ENCODE measurements around the gene PRAME.
"Not testable (repeated sequence)": the region's sequence is repeated elsewhere in the genome, so short reads cannot be mapped to it uniquely, and the experiment has no call there.

Gene PRAME

DNA sequence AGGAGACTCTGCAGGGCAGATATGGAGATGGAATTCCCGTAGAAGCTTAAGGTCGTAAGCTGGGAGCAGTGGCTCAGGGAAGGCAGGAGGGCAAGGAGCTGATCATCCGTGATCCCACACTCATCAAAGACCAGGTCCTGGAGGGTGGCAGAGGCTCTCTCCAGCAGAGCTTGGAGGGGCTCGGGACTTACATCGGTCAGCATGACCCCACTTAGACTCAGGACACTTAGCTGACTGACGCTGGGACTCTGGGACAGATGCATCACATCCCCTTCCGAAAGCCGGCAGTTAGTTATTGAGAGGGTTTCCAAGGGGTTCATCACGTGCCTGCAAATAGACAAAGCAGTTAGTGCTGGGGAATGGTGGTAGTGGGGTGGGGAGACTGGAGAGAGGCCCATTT, 10.7 kb downstream of the PRAME start:
- no peak for DNase-seq

- DNase-seq: no peak
These were observed 11.3 kb downstream of the PRAME start for GRCh38 chr22:22547692-22548300.

DNA sequence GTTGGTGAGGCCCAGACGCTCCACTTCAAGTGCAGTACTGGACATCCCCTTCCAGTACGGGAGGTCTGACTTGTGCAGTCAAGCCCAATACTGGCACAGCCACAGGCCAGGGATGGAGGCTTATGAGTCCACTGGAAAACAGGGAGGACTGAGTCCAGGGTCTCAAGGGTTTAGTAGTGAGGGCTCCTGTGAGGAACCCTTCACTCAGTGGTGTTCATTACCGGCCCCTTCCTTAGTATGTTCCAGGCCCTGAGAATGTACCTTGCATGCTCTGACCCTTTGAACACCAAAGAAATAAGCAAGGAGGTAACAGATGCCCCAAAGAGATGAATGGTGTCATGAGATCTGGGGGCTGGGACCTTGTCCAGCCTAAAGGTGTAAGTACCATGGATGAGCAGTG, 11.8 kb downstream of the PRAME start:
- no peak for DNase-seq

GRCh38 chr22:22546490-22546889, 12.6 kb downstream of the PRAME start:
- DNase-seq: no peak

DNA sequence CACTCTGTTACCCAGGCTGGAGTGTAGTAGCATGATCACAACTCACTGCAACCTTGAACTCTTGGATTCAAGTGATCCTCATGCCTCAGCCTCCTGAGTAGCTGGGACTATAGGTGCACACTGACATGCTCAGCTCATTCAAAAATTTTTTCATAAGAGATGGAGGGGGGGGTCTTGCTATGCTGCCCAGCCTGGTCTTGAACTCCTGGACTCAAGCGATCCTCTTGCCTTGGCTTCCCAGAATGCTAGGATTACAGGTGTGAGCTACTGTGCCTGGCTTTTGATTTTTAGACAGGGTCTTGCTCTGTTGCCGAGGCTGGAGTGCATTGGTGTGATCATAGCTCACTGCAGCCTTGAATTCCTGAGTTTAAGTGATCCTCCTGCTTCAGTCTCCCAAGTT, 14.0 kb downstream of the PRAME start:
- no peak for DNase-seq

DNA sequence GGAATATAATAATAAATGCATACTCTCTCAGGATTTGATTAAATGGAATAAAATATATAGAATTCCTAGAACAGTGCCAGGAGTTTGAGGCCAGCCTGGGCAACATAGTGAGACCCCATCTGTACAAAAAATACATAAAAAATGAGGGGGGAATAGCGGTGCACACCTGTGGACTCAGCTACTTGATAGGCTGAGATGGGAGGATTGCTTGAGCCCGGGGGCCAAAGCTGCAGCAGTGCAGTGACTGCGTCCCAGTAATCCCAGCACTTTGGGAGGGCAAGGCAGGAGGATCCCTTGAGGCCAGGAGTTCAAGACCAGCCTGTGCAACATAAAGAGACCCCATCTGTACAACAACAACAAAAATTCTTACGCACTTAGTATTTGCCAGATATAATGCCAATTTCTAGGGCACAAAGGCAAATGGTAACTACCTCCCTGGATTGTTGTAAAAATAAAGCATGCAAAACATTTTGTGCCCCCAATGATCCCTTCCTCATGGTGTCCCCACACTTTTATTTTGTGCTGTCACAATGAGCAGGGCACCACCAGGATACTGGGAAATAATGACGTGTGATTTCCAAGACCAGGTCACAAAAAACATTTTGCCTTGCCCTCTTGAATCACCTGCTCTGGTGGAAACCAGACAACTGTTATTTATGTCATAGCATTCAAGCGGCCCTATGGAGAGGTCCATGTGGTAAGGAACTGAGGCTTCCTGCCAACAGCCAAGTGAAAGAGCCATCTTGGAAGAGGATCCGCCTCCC, 20.7 kb downstream of the PRAME start:
- no peak for DNase-seq

DNA sequence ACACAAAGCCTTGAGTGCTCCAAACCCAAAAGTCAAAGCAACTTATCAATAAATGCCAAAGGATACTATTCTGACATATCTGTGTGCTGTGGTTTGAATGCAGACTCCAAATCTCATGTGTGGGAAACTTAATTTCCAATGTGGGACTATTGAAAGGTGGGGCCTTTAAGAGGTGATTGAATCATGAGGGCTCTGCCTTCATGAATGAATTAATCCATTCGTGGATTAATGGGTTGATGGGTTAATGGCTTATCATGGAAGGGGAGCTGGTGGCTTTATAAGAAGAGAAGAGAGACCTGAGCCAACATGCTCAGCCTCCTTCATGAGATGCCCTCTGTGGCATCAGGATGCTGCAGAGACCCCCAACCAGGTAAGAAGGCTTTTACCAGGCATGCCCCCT, 22.1 kb downstream of the PRAME start:
- DNase-seq: no peak

- no peak for DNase-seq
These were observed 22.6 kb downstream of the PRAME start for GRCh38 chr22:22536515-22536914.

GRCh38 chr22:22535662-22536061, 23.4 kb downstream of the PRAME start:
- DNase-seq: no peak

DNA sequence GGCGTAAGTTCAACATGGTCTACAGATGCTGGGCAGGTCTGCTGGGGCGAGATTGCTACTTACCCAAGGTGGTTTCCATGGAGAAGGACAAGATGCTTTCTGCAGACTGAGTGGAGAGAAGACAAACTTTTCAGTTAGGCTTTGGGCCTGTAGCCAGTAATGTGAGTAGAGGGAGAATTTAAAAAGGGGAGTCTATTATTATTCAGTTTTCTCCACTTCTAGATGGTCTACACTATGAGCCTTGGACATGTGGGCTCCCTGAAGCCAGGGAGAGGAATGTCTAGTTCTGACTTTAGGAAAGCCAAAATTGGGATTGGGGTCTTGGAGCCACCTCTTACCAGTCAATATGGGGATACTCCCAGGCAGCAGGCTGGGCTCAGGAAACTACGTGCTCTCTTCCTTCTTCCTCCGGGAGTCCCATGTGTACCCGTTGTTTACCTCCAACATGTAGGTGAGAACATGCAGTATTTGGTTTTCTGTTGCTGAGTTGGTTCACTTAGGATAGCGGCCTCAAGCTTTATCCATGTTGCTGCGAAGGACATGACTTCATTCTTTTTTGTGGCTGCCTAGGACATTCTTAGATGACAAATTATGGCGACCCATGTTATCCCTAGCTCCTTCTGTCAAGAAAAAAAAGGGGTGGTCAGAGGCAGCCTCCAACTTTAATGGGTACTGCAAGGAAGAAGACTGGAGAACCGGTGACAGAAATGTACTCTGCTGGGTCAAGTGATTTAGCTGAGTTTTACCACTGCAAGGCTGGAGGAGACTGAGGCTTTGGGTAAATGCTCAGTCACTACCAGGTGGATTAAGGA, 24.3 kb downstream of the PRAME start:
- DNase-seq: no peak

GRCh38 chr22:22533863-22534262, 25.2 kb downstream of the PRAME start:
- DNase-seq: no peak

GRCh38 chr22:22533417-22533816, 25.6 kb downstream of the PRAME start:
- no peak for DNase-seq

GRCh38 chr22:22532547-22533071, 26.5 kb downstream of the PRAME start:
- DNase-seq: not testable (repeated sequence)

DNA sequence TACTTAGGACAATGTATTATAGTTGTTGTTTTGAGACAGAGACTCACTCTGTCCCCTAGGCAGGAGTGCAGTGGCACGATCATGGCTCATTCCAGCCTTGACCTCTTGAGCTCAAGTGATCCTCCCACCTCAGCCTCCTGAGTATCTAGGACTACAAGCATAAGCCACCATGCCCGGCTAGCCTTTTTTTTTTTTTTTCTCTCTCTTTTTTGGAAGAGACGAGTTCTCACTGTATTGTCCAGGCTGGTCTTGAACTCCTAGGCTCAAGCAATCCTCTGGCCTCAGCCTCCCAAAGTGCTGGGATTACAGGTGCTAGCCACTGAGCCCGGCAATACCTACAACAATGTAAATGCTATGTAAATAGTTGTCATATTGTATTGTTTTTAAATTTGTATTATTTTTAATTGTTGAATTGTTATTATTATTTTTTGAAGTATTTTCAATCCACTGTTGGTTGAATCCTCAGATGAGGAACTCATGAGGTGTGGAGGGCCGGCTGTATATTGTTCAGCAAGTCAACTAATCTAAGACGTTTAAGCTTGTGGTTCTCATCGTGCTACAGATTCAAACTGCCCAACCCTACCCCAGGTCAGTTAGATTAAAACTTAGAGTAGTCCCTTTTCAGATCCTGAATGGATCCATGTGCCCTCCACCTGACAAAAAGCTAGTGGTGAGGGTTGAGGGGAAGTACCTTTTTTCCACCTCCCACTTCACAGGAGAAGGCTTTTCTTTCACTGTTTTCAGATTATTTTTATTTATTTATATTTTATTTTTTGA, 27.1 kb downstream of the PRAME start:
- no peak for DNase-seq

DNA sequence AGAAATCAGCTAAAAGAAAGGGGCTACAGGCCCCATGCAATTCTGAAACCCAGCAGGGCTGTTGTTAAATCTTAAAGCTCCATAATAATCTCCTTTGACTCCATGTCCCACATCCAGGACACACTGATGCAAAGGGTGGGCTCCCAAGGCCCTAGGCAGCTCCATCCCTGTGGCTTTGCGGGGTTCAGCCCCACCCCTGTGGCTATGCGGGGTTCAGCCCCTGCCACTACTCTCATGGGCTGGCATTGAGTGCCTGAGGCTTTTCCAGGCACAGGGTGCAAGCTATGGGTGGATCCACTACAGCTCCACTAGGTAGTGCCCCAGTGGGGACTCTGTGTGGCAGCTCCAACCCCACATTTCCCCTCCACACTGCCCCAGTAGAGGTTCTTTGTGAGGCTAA, 30.3 kb downstream of the PRAME start:
- DNase-seq: no peak

- no peak for DNase-seq
These were observed 31.8 kb downstream of the PRAME start for GRCh38 chr22:22527312-22527711.

- no peak for DNase-seq
These were observed 32.7 kb downstream of the PRAME start for GRCh38 chr22:22526125-22526912.

- DNase-seq: no peak
These were observed 35.6 kb downstream of the PRAME start for GRCh38 chr22:22523494-22523893.

DNA sequence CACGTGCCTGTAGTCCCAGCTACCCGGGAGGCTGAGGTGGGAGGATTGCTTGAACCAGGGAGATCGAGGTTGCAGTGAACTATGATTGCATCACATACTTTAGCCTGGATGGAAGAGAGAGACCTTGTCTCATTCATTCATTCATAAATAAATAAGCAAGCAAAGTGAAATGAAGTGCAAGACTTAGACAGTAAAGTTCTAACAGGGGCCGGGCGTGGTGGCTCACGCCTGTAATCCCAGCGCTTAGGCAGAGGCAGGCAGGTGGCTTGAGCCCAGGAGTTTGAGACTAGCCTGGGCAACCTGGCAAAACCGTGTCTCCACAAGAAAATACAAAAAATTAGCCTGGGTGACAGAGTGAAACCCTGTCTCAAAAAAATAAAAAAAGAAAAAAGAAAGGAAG, 37.4 kb downstream of the PRAME start:
- DNase-seq: no peak

DNA sequence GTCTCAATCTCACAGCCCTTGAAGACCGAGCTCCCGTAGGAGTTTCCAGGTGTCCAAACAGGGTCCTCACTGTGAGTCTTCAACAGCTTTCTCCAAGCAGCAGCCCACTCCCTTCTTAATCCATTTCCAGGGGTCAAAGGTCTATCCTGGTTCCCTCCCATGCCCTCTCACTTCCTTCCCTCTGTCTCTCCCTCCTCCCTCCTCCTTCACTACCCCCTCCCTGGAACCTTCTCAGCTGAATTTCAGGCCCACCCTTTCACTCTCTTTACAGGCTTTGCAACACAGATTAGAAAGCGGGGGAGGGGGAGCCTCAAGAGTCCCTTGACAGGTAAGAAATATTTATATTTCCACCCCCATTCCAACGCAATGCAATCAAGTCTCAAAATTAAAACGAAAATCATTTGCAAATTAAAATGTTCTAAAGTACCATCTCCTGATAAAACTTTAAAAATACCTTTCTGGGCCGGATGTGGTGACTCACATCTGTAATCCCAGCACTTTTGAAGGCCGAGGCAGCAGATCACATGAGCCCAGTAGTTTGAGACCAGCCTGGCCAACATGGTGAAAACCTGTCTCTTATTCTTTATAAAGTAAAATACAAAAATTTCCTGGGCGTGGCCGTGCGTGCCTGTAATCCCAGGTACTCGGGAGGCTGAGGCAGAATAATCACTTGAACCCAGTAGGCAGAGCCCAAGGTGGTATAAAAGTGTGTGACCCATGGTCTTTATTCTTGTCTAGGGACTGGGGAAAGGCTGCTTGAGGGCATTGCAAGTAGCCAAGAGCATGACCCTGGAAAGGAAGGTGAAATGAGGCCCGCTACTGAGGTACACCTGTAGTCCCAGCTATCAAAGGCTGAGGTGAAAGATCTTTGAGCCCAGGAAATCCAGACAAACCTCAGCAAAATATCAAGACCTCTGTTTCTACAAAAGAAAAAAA, 38.1 kb downstream of the PRAME start:
- no peak for DNase-seq

All from stimulated activated naive CD4-positive, alpha-beta T cell (primary cell).